NK-92 (cell line): ENCODE measurements around the gene CCDC102A.

Experiments
- DNase-seq: peaks from one replicate; lab custom pipeline; 2025; ENCODE audit not compliant: unreplicated experiment; lab: John Stamatoyannopoulos, UW

CCDC102A gene

GRCh38 chr16:57462209-57462977 lies 74.0 kb downstream of the CCDC102A start, which contains the start of gene POLR2C:
Gene POLR2C (plus strand): TSS chr16:57462679. CDS start chr16:57462725, 46 bp downstream.
- peak; percentile 15 for DNase-seq
